C4-2B (cell line): ENCODE results near the gene CAPN12.

Experiments used
- H3K27ac ChIP-seq: fragments of 450-650 bp; 2 replicates; pipeline ENCODE4 v1.5.1; 2017
- ZFX ChIP-seq: fragments of 450-650 bp; IDR thresholded peaks from 2 replicates; pipeline ENCODE4 v1.6.1; 2017
- TF ChIP-seq, protein P1 (sequence below): fragments of 450-650 bp; conservative IDR thresholded peaks from 2 replicates; pipeline ENCODE4 v1.5.1; 2017; ENCODE audit warnings: mild to moderate bottlenecking

CAPN12 gene

GRCh38 chr19:38682195-38682867 is 61.9 kb downstream of the CAPN12 start:
- peak overlapping the region; percentile 92 for H3K27ac ChIP-seq

More at GRCh38 chr19:38682195-38682867, 61.9 kb downstream of the CAPN12 start:
- no peak for TF ChIP-seq ZFX
- TF ChIP-seq, protein P1, sequence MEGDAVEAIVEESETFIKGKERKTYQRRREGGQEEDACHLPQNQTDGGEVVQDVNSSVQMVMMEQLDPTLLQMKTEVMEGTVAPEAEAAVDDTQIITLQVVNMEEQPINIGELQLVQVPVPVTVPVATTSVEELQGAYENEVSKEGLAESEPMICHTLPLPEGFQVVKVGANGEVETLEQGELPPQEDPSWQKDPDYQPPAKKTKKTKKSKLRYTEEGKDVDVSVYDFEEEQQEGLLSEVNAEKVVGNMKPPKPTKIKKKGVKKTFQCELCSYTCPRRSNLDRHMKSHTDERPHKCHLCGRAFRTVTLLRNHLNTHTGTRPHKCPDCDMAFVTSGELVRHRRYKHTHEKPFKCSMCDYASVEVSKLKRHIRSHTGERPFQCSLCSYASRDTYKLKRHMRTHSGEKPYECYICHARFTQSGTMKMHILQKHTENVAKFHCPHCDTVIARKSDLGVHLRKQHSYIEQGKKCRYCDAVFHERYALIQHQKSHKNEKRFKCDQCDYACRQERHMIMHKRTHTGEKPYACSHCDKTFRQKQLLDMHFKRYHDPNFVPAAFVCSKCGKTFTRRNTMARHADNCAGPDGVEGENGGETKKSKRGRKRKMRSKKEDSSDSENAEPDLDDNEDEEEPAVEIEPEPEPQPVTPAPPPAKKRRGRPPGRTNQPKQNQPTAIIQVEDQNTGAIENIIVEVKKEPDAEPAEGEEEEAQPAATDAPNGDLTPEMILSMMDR = no peak
